Heart left ventricle (tissue), 13 donors: ENCODE results near the gene ISOC2.

Experiments used
- POLR2A ChIP-seq, 2 donors: fragments of 450-650 bp; IDR thresholded peaks; one replicate each; pipeline ENCODE4 v1.6.1; 2017; ENCODE audit warnings: antibody characterized with exemption in 2 of 2, mild to moderate bottlenecking in 2 of 2, moderate library complexity in 2 of 2
- TF ChIP-seq, protein P1 (sequence below), 12 donors: fragments of 200-600 bp; sonication (generic) in 4 of 12; IDR thresholded peaks; one replicate each; pipeline versions ENCODE4 v1.5.0 to v1.8.0; 2018 to 2022; ENCODE audit warnings: antibody characterized with exemption in 12 of 12, mild to moderate bottlenecking in 5 of 12
- donor health status: ischemic (EF 13 %, LVEDD 7.1; RV severe dilation, severe dysfunction).
- donor health status: DM: no; HTN: yes; CAD: no.
- donor health status: DM: no; HTN: no; CAD: no.
- donor health status: ischemic (EF 25% LVEDD 6.9; RV normal size, moderate dysfunction).
- donor health status: ischemic (EF 25% LVEDD 5.7; RV mildly dilated, moderate dysfunction).
- donor health status: ischemic (EF 35%, LVEDD 5.7; RV mildly dilated, moderate dysfunction).
- donor health status: nonischemic (EF 11% LVEDD 7.7; RV severe dilation, severe dysfunction).
- donor health status: DM: yes; HTN: yes; CAD: no.
- donor health status: PGD.
- donor health status: ischemic (EF 29% LVEDD 5.4; RV normal size, mild dysfunction).
- donor health status: nonischemic (EF 23%, LVEDD 6.1; RV moderate dilation, normal function).

DNA sequence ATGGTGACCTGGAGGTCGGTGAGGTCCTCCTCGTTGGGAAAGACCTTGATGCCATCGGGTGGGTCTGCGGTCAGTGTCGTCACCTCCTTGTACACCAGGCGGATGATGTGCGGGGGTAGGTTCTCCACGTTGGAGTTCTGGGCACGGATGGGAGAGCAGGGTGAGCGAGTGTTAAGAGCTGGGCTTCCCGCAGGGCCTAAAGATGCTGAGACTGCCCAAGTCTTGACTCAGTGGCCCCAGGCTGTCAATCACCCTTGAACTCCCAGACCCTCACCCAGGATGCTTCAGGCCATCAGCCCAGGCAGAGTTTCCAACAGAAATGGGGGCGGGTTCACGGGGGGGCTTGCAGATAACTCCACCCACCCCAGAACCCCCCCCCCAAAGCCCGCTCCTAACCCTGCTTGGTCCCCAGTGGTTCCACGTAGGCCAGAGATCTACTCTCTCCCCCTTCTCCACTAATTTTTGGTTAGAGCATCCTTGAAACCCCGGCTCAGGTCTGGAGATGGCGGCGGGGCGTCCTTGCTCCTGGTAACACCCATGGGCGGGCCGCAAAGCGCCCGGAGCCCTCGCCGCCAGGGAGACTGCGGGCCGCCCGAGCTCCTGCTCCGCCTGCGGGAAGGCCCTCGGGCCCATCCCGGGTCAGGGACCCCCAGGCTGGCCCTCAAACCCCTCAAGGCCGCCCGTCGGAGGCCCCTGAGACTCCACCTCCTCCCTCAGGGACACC lies 54.5 kb downstream of the ISOC2 start:
- TF ChIP-seq, protein P1, sequence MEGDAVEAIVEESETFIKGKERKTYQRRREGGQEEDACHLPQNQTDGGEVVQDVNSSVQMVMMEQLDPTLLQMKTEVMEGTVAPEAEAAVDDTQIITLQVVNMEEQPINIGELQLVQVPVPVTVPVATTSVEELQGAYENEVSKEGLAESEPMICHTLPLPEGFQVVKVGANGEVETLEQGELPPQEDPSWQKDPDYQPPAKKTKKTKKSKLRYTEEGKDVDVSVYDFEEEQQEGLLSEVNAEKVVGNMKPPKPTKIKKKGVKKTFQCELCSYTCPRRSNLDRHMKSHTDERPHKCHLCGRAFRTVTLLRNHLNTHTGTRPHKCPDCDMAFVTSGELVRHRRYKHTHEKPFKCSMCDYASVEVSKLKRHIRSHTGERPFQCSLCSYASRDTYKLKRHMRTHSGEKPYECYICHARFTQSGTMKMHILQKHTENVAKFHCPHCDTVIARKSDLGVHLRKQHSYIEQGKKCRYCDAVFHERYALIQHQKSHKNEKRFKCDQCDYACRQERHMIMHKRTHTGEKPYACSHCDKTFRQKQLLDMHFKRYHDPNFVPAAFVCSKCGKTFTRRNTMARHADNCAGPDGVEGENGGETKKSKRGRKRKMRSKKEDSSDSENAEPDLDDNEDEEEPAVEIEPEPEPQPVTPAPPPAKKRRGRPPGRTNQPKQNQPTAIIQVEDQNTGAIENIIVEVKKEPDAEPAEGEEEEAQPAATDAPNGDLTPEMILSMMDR (IDR thresholded peaks at IDR 0.05) = no peak
- no peak for TF ChIP-seq POLR2A (IDR thresholded peaks at IDR 0.05)
